BLaER1 (cell line): ENCODE measurements around the gene EARS2.
"Not testable (repeated sequence)": the region's sequence is repeated elsewhere in the genome, so short reads cannot be mapped to it uniquely, and the experiment has no call there.

Experiments
- H3K27ac ChIP-seq: shearing (Covaris generic); formaldehyde crosslinking; 2 replicates; pipeline ENCODE4 v1.8.1; 2022
- H3K27me3 ChIP-seq: shearing (Covaris generic); formaldehyde crosslinking; 2 replicates; pipeline ENCODE4 v1.8.1; 2022
- H3K36me3 ChIP-seq: shearing (Covaris generic); formaldehyde crosslinking; 2 replicates; pipeline ENCODE4 v1.8.1; 2022
- H3K4me1 ChIP-seq: shearing (Covaris generic); formaldehyde crosslinking; 2 replicates; pipeline ENCODE4 v1.8.1; 2022
- H3K4me2 ChIP-seq: shearing (Covaris generic); formaldehyde crosslinking; 2 replicates; pipeline ENCODE4 v1.8.1; 2022
- H3K4me3 ChIP-seq: shearing (Covaris generic); formaldehyde crosslinking; 2 replicates; pipeline ENCODE4 v1.8.1; 2022
- H3K9ac ChIP-seq: shearing (Covaris generic); formaldehyde crosslinking; 2 replicates; pipeline ENCODE4 v1.8.1; 2022
- H3K9me3 ChIP-seq: shearing (Covaris generic); formaldehyde crosslinking; 2 replicates; pipeline ENCODE4 v1.8.1; 2022
- H4K20me1 ChIP-seq: shearing (Covaris generic); formaldehyde crosslinking; 2 replicates; pipeline ENCODE4 v1.8.1; 2022
- Cebpa-rat ChIP-seq: shearing (Covaris generic); IDR thresholded peaks from 2 replicates; pipeline ENCODE4 v1.8.1; 2022

Gene EARS2

DNA sequence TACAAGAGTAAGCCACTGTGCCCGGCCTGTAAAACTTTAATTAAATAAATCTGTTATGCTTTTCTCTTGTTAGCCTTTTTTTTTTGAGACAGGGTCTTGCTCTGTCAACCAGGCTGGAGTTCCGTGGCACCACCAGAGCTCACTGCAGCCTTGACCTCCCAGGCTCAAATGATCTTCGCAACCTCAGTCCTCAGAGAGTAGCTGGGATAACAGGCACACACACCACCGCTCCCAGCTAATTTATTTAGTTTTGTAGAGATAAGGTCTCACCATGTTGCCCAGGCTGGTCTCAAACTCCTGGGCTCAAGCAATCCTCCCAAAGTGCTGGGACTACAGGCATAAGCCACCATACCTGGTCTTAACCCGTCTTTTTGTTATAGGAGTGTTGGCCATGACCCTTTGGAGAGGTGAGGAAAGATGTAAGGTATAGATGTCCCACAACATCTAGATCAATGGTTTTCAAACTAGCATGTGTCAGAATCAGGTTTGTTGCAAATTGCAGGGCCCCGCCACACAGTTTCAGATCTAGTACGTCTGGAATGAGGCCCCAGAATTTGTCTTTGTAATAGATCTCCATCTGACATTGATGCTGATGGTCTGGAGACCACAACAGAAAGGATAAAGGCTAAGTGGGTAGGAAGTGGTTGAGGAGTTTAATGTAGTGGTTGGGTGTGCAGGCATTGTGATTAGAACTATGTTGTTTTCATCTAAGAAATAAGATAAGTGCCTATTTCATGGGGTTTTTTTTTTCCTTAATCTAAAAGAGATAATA, 42.6 kb downstream of the EARS2 start:
- Histone ChIP-seq H3K9me3 (no peaks in the 10 kb centered on the region), H3K4me2 (0 out of 2 replicates have a peak overlapping the region, but pooled peaks have one; percentile 7), H3K4me1 (peaks cover 60% of the 10 kb centered on the region), H3K4me3 (no peak overlapping the region), H3K36me3 (peaks cover 7% of the 10 kb centered on the region), H4K20me1 (peaks cover 2% of the 10 kb centered on the region), H3K27ac (no peak overlapping the region), H3K9ac (no peak overlapping the region), H3K27me3 (no peaks in the 10 kb centered on the region)
- no peak for TF ChIP-seq Cebpa-rat

DNA sequence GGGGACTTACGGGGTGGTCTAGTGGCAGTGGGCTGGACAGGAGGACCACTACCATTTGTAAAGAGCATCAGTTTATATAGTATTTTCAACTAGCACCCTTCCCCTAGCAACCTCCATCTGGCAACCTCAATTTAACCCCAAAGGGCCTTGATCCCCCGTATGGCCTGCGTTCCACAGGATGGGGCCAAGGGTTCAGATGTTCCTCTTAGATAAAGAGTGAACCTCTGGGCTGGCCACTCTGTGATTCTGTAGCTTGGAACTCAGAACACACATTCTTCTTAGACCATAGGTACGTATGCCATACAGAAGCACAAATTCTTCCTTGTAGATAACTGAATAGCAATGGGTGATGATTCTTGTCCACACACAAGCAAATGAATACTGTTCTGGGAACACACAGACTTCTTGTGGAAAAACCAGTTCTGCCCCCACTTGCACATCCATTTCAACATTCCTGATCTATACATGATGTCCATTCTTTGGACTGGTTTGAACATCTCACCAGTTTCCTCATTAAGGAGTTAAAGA, 44.9 kb downstream of the EARS2 start:
- H3K27ac ChIP-seq = no peak overlapping the region
- H3K4me2 ChIP-seq = no peak overlapping the region
- no peak for TF ChIP-seq Cebpa-rat
- no peaks in the 10 kb centered on the region for H3K27me3 ChIP-seq
- peaks cover 58% of the 10 kb centered on the region for H3K4me1 ChIP-seq
- H3K9ac ChIP-seq = no peak overlapping the region
- peaks cover 6% of the 10 kb centered on the region for H3K36me3 ChIP-seq
- H3K4me3 ChIP-seq = no peak overlapping the region
- H4K20me1 ChIP-seq = peaks cover 25% of the 10 kb centered on the region
- no peaks in the 10 kb centered on the region for H3K9me3 ChIP-seq

DNA sequence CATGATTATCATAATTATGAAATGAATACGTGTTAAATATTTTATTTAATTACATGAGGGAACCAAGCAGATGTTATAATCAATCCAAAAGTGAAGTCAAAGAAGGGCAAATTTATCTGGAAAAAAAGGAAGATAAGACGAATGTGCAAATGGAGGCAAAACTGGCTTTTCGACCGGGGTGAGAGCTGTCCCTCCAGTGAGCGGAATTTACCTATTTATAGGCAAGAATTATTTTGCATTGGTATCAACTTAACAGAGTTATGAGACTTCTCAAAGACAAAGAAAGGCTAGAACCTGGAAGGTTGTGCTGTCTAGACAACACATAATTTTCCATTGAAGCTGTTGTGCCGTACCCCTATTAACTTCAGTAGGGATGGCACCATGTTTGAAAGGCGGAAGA, 45.4 kb downstream of the EARS2 start:
- peaks cover 30% of the 10 kb centered on the region for H4K20me1 ChIP-seq
- H3K27me3 ChIP-seq = no peaks in the 10 kb centered on the region
- H3K4me1 ChIP-seq = peaks cover 59% of the 10 kb centered on the region
- no peaks in the 10 kb centered on the region for H3K9me3 ChIP-seq
- no peak overlapping the region for H3K9ac ChIP-seq
- peaks cover 11% of the 10 kb centered on the region for H3K36me3 ChIP-seq
- no peak overlapping the region for H3K27ac ChIP-seq
- no peak overlapping the region for H3K4me3 ChIP-seq
- no peak overlapping the region for H3K4me2 ChIP-seq
- no peak for TF ChIP-seq Cebpa-rat

DNA sequence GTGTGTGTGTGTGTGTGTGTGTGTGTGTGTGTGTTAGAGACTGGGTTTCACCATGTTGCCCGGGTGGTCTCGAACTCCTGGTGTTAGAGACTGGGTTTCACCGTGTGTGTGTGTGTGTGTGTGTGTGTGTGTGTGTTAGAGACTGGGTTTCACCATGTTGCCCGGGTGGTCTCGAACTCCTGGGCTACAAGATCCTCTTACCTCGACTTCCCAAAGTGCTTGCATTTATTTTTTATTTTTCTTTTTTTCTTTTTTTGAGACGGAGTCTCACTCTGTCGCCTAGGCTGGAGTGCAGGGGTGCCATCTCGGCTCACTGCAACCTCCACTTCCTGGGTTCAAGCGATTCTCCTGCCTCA, 46.3 kb downstream of the EARS2 start:
- Histone ChIP-seq H3K4me2 (peak overlapping the region; percentile 68), H3K27ac (peak overlapping the region; percentile 94; the same call in 1 of the 2 replicates), H3K9ac (peak overlapping the region; percentile 92), H4K20me1 (peaks cover 38% of the 10 kb centered on the region), H3K4me3 (peak overlapping the region; percentile 91), H3K36me3 (peaks cover 17% of the 10 kb centered on the region), H3K4me1 (peaks cover 59% of the 10 kb centered on the region)
- H3K9me3 ChIP-seq, H3K27me3 ChIP-seq: not testable (repeated sequence)

DNA sequence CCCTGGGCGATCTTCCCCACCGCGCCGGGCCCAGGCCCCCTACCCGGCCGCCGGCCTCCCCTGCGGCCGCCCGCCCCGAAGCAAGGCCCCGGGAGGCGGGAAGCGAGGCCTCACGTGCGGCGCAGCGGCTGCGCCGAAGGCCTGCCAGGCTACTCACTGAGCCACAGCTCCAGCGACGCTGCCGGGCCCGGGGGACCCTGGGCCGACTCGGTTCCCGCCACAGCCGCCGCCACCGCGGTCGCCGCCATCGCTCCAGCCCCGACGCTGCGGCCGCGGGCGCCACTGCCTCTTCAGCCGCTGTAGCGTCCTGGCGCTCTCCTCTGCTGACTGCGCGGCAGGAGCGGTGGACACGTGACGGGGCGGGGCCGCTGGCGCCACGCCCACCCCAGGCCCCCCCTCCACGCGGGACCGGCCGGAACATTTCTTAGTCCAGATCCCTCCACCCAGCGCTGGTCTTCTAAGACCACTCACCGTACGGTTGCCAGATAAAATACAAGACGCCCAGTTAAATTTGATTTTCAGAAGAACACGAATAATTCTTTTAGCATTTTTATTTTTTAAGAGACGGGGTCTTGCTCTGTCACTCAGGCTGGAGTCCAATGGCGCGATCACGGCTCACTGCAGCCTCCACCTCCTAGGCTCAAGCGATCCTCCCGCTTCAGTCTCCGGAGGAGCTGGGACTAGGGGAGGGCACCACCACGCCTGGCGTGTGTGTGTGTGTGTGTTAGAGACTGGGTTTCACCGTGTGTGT, 46.8 kb downstream of the EARS2 start, which contains the start of gene GGA2:
Gene GGA2, minus strand, starts transcription at position 331 of the 751 bp plus-strand sequence. Its CDS starts 83 bp downstream, at position 248.
- no peak for TF ChIP-seq Cebpa-rat
- no peaks in the 10 kb centered on the region for H3K27me3 ChIP-seq
- peak within 1 kb of the TSS; percentile 92 for H3K9ac ChIP-seq
- H3K4me3 ChIP-seq = peak within 1 kb of the TSS; percentile 91
- H3K4me2 ChIP-seq = peak within 1 kb of the TSS; percentile 95
- H3K36me3 ChIP-seq = peaks cover 17% of the 10 kb centered on the region
- peak within 1 kb of the TSS; percentile 94 for H3K27ac ChIP-seq
- peaks cover 60% of the 10 kb centered on the region for H3K4me1 ChIP-seq
- peaks cover 44% of the 10 kb centered on the region for H4K20me1 ChIP-seq
- H3K9me3 ChIP-seq = no peaks in the 10 kb centered on the region

DNA sequence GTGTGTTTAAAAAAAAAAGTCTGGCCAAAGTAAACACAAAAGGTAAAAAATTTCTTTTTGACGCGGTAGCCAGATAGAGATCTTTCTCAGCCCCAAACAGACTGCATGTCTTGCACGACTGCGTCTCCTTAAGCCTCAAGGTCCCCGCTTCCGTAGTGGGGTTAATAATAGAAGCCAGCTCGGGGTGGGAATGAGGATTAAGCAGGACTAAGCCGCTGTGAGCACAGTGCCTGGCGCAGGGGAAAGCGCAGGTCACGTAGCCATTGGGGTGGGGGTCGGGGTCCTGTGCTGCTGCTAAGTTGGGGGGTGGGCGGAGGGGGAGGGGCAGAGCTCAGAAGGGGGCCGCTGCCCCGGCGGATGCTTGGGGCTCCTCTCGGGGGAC, 47.4 kb downstream of the EARS2 start:
- Histone ChIP-seq H4K20me1 (peaks cover 50% of the 10 kb centered on the region), H3K27me3 (no peaks in the 10 kb centered on the region), H3K4me3 (peak overlapping the region; percentile 91), H3K36me3 (peaks cover 22% of the 10 kb centered on the region), H3K4me1 (peaks cover 60% of the 10 kb centered on the region), H3K9me3 (no peaks in the 10 kb centered on the region), H3K27ac (peak overlapping the region; percentile 94), H3K9ac (peak overlapping the region; percentile 92), H3K4me2 (peak overlapping the region; percentile 95)
- TF ChIP-seq Cebpa-rat = no peak

DNA sequence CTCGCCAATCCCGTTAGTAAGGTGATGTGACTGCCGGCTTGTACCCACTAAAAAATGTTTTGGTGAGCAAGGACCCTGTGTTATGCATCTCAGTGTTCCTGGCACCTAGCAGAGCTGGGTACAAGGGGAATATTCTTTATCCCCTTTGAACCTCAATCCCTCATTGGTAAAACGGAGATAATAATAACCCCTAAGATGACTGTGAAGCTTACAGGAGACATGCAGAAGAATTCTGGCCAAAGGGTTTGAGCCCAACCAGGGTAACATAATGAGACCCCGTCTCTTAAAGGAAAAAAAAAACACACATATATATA, 47.8 kb downstream of the EARS2 start:
- Histone ChIP-seq H3K4me1 (peaks cover 60% of the 10 kb centered on the region), H3K27ac (peak overlapping the region; percentile 94), H3K36me3 (peaks cover 25% of the 10 kb centered on the region), H3K9ac (peak overlapping the region; percentile 92), H4K20me1 (peaks cover 53% of the 10 kb centered on the region), H3K4me2 (peak overlapping the region; percentile 95), H3K27me3 (no peaks in the 10 kb centered on the region), H3K4me3 (peak overlapping the region; percentile 91), H3K9me3 (no peaks in the 10 kb centered on the region)
- no peak for TF ChIP-seq Cebpa-rat

DNA sequence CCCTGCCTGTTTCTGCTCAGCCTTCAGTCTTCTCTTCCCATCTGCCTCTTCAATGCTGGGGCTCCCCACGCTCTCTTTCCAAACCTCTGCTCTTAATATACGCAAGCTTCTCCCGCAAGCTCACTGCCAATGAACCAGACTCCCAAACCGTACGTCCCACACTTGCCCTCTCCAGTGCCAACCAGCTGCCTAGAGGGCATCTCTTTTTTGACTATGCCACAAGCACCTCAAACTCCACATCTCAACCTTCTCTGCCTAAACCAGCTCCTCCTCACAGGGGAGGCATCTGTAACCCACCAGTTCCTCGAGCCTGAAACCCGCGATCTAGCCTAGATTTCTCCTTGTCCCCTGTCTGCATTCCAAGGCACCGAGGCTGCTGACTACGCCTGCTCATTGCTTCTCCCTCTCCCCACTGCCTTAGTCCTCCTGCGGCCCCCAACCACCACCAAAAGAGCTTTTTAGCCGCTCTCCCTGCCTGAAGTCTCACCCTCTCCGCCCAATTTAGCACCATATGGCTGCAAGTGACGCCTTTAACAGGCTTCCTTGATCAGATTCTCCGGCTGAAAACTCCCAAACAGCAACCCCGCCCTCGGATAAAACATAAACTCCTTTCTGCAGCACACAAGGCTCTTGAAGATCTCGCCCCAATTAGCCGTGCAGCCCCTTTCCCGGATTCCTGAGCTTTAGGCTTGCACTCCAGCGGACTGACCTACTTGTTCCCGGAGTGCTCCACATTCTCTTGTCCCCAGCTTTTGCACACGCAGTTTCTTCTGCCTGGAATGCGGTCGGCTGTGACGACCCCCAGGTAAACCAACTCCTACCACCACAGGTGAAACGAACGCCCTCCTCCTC, 48.3 kb downstream of the EARS2 start:
- peaks cover 65% of the 10 kb centered on the region for H3K4me1 ChIP-seq
- no peaks in the 10 kb centered on the region for H3K9me3 ChIP-seq
- TF ChIP-seq Cebpa-rat = no peak
- peak overlapping the region; percentile 95 for H3K4me2 ChIP-seq
- peak overlapping the region; percentile 92 for H3K9ac ChIP-seq
- no peaks in the 10 kb centered on the region for H3K27me3 ChIP-seq
- H3K36me3 ChIP-seq = peaks cover 31% of the 10 kb centered on the region
- peak overlapping the region; percentile 91 for H3K4me3 ChIP-seq
- peak overlapping the region; percentile 94 for H3K27ac ChIP-seq
- peaks cover 59% of the 10 kb centered on the region for H4K20me1 ChIP-seq

DNA sequence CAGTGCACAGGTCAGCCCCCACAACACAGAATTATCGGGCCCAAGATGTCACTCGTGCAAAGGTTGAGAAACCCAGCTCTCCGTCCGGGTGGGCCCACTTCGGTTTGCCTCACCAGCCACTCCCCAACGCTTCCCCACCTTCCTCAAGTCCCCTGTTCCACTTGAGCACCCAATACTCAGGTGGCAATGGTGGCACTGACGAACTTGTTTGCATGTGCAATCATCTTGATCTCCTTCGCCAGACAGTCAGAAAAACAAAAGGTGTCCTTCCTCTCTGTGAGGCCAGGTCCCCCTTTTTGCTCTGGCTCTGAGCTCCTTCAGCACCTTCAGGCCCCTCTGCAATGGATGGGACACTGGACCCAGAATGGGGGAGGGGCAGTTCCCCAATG, 50.5 kb downstream of the EARS2 start:
- Histone ChIP-seq H3K27ac (no peak overlapping the region), H4K20me1 (peaks cover 81% of the 10 kb centered on the region), H3K36me3 (peaks cover 47% of the 10 kb centered on the region)

More for the DNA sequence above, 50.5 kb downstream of the EARS2 start:
- Histone ChIP-seq H3K27me3 (no peaks in the 10 kb centered on the region), H3K4me3 (no peak overlapping the region), H3K4me1 (peaks cover 86% of the 10 kb centered on the region), H3K9me3 (no peaks in the 10 kb centered on the region), H3K9ac (no peak overlapping the region), H3K4me2 (peak overlapping the region; percentile 95)
- no peak for TF ChIP-seq Cebpa-rat
